ENCODE results near the gene MAIP1.
"Not testable (repeated sequence)": the region's sequence is repeated elsewhere in the genome, so short reads cannot be mapped to it uniquely, and the experiment has no call there.

Gene MAIP1, protein sequence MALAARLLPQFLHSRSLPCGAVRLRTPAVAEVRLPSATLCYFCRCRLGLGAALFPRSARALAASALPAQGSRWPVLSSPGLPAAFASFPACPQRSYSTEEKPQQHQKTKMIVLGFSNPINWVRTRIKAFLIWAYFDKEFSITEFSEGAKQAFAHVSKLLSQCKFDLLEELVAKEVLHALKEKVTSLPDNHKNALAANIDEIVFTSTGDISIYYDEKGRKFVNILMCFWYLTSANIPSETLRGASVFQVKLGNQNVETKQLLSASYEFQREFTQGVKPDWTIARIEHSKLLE

DNA sequence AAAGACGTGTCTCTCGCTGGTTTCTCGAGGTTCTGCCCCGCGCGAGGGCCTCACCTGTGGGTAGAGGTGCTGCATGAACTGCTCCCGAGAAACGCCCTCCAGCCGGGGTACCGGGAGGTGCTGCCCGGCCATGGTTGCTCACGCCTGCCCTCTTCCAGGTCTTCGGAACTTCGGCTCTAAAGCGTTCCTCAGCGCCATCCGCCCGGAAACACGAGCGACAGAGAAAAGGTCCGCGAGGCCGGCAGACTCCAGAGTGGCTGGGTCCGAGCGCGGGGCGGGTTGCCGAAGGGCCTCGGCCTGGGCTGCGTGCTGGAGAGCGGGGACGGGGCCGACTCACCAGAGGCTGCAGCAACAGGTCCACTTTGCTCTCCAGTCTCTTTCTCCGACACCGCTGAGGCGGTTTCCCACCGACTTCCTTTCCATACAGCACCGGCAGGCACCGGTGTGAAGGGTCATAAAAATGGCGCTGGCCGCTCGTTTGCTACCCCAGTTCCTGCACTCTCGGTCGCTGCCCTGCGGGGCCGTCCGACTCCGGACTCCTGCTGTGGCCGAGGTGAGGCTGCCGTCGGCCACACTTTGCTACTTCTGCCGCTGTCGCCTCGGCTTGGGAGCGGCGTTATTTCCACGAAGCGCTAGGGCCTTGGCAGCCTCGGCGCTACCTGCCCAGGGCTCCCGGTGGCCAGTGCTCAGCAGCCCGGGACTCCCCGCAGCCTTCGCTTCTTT is at the start of gene MAIP1, which contains the start of gene TYW5:
Gene MAIP1, plus strand, starts transcription at position 244 of the 723 bp plus-strand sequence. Its CDS starts 217 bp downstream, at position 461.
Gene TYW5, minus strand, starts transcription at position 153 of the 723 bp plus-strand sequence. Its CDS starts 21 bp downstream, at position 132.
- DNase-seq: peak; percentile 54 to 97 (median 84)

DNA sequence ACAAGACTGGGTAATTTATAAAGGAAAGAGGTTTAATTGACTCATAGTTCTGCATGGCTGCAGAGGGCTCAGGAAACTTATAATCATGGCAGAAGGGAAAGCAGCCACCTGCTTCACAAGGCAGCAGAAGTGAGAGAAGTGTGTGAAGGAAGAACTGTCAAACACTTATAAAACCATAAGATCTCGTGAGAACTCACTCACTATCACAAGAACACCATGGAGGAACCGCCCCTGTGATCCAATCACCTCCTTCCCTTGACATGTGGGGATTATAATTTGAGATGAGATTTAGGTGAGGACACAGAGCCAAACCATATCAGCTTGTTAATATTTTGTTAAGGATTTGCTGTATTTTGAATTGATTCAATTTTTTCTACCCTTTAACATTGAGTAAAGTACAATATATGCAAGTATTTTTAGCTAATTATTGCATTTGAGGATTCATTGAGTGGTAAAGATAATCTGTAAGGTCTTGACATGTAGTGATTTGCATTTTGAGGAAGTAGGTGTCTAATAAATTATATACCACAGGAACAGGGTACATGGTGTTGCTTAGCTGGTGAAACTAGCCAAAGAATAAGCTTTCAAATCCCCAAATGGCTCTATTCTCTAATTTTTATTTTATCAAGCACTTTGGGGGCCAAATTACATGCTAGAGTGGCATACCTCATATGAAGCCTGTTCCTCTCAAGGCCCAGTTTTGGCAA is 48.2 kb upstream of the MAIP1 start:
- no peak for DNase-seq

DNA sequence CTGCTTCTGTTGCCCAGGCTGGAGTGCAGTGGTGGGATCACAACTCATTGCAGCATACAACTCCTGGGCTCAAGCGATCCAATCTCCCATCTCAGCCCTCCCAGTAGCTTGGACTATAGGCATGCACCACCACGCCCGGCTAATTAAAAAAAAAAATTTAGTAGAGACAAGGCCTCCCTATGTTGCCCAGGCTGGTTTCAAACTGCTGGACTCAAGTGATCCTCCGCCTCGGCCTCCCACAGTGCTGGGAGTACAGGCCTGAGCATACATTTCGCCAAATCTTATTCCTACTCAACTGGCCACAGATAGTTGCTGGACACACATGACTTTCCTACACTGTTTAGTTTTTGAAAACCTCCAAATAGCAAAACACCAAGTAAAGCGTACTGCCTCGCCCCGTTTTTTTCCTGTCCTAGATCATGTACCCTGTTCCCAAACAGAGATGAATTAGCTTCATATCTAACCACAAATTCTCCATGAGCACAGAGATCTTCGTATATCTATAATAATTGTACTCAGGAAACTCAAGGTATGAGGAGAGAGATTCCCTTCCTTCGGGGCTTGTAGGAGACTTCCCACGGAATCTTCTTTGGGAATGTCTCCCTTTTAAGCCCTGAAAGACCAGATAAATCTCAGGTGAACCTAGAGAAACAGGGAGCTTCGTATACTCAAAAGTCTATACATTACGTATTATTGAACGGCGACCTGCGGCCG is 44.9 kb upstream of the MAIP1 start:
- DNase-seq: no peak

DNA sequence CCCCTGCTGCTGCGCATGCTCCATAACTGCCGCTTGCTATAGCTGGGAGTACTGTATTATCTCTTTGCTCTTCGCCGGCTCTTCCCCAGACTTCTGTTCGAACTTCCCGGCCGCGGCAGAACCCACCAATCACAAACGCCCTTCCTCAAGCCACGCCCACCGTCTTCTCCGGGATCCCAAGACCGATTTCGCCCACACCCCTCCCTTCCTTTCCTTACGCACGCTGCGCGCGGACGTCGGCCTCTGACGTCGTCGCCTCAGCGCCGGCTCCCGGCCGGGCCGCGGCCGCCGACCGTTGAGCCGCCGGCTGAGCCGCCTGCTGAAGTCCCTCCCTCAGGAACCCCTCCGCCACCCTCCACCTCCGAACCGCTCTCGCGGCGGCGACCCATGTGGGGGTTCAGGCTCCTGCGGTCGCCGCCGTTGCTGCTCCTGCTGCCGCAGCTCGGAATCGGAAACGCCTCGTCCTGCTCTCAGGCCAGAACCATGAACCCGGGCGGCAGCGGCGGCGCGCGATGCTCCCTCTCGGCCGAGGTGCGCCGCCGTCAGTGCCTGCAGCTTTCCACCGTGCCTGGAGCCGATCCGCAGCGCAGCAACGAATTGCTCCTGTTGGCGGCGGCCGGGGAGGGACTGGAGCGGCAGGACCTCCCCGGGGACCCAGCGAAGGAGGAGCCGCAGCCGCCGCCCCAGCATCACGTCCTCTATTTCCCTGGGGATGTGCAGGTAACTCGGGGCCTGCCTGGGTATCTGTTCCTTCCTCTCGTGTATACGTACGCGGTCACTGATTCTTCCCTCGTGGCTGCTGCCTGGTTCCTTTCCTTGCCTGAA is 44.1 kb upstream of the MAIP1 start, which contains the start of gene C2orf69:
Gene C2orf69, plus strand, starts transcription at position 242 of the 825 bp plus-strand sequence. Its CDS starts 146 bp downstream, at position 388.
- peak; percentile 59 to 95 (median 90) for DNase-seq

DNA sequence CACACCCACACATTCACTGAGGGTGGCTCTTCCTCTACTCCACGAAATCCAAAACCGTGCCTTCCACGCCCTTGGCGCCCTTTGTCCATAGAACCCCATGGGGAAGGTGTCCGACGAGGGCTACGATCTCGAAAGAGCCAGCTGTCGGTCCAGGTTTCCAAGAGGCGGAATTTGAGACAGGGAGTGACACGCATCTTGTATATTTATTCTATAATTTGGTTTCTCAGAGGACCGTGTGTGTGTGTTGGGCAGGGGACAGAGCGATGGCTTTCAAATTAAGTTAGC is 43.6 kb upstream of the MAIP1 start:
- peak in 3 of 14 donors; percentile 31 to 42 (median 36) for DNase-seq

DNA sequence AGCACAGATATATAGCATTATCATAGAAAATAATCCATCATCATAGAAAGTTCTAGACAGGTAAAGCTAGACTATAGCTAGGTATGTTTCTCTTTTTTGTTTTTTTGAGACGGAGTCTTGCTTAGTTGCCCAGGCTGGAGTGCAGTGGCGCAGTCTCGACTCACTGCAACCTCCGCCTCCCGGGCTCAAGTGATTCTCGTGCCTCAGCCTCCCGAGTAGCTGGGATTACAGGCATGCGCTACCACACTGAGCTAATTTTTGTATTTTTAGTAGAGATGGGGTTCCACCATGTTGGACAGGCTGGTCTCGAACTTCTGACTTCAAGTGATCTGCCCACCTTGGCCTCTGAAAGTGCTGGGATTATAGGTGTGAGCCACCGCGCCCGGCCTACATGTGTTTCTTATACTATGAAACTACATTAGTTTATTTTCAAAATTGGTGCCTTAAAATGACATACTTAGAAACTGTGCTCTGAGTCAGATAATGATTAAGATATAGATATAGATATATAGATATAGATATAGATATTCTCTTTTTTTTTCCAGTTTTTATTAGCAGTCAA is 42.7 kb upstream of the MAIP1 start:
- DNase-seq: not testable (repeated sequence)

DNA sequence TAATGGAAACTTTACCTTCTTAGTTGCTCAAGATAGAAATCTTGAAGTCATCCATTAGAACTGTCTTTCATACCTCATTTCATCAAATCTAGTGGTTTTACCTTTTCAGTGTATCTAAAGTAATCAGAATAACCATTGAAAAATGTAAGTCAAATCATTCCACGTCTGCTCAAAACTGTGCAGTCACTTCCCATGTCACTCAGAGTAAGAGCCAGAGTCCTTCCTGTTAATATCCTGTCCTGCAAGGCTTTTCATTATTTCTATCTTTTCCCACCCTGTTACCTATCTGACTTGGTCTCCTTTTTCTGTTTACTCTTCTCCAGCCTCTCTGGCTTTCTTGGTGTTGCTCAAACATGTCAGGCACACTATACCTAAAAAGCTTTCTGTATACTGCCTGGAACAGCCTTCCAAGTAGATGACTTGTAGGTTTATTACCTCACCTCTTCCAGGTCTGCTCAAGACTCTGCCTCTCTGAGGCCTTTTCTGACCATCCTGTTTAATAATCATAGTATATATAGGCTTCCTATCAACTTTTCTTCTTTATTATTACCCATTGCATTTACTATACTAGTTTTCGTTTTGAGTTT is 40.9 kb upstream of the MAIP1 start:
- no peak for DNase-seq

DNA sequence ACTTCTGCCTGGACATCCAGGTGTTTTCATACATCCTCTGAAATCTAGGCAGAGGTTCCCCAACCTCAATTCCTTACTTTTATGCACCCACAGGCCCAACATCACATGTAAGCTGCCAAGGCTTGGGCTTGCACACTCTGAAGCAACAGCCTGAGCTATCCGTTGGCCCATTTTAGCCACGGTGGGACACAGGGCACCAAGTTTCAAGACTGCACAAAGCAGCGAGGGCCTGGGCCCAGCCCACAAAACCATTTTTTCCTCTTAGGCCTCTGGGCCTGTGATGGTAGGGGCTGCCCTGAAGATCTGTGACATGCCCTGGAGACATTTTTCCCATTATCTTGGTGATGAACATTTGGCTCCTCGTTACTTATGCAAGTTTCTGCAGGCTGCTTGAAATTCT is 38.4 kb upstream of the MAIP1 start:
- no peak for DNase-seq

DNA sequence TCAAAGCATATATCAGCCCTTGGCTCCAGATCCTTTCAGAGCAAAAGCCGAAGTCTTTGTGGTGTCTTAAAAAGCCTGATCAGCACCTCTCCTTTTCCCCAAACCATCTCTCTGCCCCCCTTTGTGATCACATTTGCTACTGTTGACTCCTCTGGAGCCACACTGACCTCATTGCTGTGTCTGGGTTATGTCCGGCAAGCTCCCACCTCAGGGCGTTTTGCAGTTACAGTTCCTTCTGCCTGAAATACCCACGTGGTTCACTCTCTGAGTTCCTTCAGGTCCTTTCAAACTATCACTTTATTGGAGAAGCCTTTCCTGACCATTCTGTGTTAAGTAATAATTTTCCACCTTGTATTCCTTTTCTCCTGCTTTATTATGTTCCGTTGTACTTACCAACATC is 32.5 kb upstream of the MAIP1 start:
- peak in 2 of 14 donors; percentile 8 for DNase-seq

DNA sequence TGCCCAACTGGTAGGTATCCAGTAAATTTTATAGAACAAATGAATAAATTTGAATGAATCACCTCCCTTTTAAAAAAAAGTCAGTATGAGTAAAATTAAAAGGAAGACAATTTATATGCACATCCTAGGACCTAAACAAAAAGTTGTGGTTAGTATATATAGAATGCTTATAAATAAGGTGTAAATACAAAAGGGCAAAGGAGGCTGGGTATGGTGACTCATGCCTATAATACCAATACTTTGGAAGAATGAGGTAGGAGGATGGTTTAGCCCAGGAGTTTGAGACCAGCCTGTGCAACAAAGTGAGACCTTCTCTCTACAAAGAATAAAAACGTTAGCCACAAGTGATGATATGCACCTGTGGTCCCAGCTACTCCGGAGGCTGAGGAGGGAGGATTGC is 31.5 kb upstream of the MAIP1 start:
- no peak for DNase-seq

DNA sequence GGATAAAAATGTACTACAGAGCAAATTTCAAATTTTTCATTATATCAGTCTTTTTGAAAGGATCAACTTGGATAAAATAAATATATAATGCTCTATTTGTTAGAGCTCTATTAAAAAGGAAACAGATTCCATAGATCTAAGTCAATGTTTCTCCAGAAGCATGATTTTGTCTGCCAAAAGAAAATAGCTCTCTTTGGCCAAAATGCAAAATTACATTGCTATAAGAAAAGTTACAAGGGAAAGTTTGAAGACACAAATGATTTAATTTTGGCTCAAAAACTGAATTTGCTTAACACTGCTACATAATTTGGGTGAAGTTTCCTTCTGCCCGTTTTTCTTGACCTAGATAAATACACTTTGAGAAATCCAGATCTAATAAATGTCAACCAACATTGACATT is 28.6 kb upstream of the MAIP1 start:
- no peak for DNase-seq

DNA sequence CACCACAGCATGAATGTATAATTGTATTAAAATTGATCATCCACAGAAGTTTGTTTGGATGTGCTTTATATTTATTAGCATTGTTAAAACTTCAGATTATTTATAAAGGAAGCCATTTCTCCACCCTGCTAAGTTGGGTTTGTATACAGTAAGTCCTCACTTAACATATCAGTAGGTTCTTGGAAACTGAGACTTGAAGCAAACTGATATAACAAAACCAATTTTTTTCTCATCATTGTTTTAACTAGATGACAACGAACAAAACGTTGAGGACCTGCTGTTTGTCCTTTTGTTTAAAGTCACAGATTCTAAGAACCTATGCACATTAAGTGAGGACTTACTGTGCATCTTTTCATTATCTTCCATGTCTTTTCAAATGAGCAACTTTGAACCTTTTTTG is 27.2 kb upstream of the MAIP1 start:
- no peak for DNase-seq

DNA sequence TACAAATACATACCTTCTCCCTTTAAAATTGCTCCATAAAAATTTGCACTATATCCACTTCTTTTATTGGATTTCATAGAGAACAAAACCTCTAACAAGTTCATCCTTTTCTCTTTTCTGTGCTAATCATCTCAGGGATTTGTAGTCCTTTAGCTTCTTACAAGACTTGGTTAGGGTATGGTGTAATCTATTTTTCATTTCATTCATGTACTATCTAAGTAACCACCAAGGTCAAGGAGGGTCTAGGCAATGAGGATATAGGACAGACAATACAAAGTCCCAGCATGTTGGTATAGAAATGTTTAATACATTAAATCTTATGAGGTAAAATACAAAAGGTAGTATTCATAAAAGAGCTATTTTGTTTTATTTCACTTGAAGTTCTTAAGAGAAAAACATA is 26.8 kb upstream of the MAIP1 start:
- DNase-seq: no peak

DNA sequence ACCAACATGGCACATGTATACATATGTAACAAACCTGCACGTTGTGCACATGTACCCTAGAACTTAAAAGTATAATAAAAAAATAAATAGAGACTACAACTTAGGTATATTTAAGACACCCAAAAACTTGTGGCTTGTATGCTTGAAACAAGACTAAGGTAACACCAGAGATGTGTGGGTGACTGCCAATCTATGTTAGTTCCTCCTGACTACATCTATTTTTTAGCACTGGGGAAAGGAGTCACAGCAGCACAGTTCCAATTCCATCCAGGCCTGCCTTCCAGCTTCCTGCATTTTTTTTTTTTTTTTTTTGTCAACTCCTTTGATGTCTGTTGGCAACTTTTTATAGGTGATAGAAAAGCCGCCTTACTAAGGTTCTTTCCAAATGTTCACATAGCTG is 26.1 kb upstream of the MAIP1 start:
- no peak for DNase-seq

DNA sequence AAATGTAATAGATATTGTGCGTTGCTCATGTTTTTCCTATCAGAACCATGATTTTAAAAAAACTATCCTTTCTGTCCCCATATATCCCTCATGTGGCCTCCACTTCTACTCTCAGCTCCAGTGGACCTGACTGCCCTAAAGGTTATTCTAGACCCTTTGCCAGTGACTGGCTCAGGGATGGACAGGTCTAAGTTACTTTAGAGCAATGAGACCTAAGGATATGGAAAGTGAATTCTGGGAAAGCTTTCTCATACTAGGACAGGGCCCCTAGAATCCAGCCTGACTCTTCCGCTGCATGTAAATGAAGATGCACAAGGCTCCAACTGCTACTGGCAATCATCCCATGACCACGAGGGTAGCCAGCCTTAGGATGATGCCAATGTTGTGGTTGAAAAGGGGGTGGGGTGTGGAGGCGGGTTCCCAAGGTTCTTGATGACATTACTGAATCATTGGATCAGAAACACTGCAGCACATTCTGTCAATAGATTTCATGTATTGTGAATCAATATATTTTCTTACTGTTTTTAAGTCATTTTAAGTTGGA is 23.0 kb upstream of the MAIP1 start:
- DNase-seq: peak in 13 of 14 donors; percentile 15 to 83 (median 67)

DNA sequence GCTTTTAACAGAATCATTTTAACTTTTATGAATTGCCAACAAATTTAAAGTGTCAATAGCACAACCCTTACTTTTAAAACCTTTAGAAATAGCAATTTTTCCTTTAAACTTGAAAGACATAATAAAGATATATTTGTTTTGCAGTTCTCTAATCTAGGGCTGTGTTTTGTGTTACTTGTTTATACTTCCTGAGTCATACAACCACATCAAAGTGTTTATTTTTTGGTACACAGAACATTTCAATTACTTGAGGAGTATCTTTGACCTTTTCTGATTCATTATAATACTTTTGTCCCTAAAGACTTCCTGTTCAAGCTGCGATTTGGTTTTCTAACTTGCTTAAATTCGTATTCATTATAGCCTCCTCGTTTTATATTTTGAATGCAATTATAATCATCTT is 21.9 kb upstream of the MAIP1 start:
- DNase-seq: no peak

DNA sequence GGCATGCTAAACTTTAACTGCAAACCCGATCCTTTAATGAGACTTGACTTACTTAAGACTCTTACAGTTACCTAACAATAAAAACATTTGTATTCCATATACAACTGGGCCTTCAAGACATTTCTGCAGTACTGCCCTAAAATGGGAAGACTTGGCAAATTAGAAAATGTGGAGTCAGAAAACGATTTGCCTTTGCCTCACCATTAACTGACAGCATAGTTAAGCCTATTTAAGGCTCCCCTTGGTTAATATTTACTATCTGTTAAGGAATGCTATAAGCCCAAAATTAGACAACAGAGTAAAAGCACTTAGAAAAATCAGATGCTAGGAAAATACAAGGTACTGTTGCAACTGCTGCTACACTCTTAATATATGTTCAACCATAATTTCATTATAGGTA is 18.8 kb upstream of the MAIP1 start:
- DNase-seq: no peak

DNA sequence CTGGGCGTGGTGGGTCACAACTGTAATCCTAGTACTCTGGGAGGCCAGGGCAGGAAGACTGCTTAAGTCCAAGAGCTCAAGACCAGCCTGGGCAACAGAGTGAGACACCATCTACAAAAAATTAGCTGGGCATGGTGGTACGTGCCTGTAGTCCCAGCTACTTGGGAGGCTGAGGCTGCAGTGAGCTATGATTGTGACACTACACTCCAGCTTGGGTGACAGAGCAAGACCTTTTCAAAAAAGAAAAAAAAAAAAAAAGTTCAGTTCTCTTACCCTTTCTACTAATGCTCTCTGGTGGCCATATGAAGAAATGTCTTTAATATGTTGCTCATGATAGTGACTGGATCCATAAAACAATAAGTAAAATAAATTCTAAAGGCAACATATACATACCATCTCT is 15.0 kb upstream of the MAIP1 start:
- DNase-seq: no peak

DNA sequence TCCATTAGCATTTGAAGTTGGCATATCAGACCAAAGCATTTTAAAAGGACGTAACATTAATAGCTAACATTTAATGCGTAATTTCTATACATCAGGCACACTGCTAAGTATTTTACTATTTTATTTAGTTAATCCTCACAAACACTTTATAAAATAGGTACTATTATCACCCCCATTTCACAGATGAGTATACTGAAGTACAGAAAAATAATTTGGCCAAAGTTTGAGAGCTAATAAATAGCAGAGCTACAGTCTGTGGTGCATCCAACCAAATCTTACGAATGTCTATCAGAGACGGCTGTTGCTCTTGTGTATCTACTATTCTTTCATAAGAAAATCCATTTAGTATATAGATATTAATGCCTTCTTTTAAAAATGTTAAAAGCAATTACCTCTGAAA is 12.0 kb upstream of the MAIP1 start:
- no peak for DNase-seq

DNA sequence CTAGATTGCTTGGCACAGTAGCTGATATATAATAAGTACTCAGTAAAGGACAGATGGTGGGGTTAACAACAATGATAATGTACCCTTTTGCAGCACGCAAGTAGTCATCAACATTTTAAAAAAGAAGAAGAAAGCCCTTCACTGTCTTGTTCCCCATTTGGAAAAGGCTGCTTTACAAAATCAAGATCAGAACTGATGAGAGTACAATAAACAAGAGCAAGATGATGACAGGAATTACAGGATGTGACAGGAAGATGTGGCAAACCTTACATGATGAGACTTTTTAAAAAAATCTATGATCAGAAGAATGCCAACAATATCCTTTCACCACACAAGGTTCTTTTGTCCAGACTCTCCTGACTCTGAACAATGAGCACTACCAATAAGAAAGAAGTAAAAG is 9.2 kb upstream of the MAIP1 start:
- DNase-seq: no peak

DNA sequence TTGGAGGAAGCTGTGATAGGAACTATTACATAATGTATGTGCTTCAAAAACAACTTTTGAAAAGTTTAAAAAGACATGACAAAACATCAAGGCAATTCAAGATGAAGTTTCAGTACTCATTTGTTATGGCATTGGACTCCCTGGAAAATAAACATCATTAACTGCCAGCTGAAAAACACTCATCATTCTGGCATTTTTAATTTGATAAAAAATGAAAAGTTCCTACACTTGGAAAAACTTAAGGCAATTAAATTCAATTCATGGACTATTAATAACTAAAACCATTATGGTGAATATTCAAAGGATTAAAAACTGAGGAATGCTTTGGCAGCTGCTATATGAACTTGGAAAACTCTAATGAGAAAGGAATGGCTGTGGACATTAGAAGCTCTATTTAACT is 8.5 kb upstream of the MAIP1 start:
- DNase-seq: no peak

Data from C1 segment of cervical spinal cord (tissue), 14 donors.